ENCODE measurements around the gene SEPTIN2.

DNA sequence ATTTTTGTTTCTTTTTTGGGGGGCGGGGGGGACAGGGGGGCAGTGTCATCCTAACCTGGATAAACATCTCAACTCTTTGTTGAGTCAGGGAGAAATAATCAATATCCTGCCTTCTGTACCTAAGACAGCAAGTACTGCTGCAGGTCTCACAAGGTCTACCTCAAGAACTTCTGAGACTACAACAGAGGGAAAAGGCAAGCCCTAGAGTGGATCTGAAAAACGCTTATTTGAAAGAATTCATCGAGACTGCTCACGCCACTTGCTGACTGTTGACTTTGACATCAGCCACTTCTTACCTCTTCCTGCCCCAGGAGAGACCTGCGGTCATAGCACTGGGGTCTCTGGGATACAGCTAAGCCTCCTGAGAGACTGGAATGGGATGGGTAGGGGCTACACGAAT is 8.7 kb upstream of the SEPTIN2 start:
- TF ChIP-seq SUZ12 (IDR thresholded peaks at IDR 0.05; ENCODE audit: extremely low read depth, insufficient read depth, insufficient read length) = no peak
- TF ChIP-seq ZNF274 (IDR thresholded peaks at IDR 0.05; ENCODE audit: low read depth, low read length) = no peak

Data from NT2/D1 (cell line).